ENCODE data around the gene POLR2J2.
"Not testable (repeated sequence)": the region's sequence is repeated elsewhere in the genome, so short reads cannot be mapped to it uniquely, and the experiment has no call there.

Gene POLR2J2

DNA sequence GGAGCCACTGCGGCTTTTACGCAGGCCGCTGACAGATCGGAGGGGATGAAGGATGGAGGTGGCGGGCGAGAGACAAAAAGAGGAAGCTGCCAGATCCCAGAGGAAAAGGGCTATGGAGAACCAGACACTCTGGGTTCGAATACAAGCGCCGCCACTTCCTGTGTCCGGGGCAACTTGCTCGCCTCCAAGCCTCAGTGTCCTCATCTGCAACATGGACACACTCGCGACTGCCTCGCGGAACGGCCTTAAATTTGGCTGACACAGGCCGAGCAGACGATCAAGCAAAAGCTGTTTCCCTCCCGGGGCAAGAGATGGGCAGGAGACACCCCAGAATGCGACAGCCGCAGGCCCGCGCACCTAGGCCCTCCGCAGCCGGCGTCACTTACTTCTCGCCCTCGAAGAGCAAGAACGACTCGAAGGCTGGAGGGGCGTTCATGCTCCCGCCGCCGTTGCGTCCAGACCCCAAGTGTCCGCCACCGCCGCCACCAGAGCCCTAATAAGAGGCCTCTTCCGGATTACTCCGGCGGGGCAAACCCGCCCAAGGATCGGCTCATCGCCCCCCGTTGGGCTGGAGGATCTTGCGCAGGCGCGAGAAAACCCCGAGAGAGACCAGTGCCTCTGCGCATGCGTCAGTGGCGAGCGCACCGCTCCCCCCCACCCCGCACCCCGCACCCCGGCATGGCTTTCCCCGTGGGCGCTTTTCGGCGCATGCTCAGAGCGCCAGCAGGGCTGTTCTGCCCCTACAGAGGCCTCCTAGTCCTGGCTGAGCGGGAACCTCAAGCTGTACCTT is at the start of gene POLR2J2:
POLR2J2 (minus strand) TSS at position 498 of the 790 bp plus-strand sequence; CDS start at position 436, 62 bp downstream.
- DNase-seq: not testable (repeated sequence)

DNA sequence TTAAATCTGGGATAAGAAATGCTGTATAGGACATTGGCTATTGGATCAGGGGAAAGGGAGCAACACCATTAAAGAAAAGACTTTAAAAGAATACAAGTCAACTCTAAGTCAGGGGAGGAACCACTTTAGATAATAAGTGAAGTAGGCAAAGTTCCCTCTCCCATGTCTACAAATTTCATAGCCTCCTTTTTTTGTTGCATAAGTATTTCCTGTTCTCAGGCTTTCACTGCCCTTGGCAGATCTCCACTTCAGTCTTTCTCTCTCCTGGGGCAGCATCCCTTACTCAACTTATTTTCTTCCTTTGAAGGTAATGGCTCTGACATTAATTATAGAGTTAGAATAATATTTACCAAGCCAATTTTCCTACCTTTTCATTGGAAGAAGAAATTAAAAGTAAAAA is 47.0 kb upstream of the POLR2J2 start:
- not testable (repeated sequence) for DNase-seq

DNA sequence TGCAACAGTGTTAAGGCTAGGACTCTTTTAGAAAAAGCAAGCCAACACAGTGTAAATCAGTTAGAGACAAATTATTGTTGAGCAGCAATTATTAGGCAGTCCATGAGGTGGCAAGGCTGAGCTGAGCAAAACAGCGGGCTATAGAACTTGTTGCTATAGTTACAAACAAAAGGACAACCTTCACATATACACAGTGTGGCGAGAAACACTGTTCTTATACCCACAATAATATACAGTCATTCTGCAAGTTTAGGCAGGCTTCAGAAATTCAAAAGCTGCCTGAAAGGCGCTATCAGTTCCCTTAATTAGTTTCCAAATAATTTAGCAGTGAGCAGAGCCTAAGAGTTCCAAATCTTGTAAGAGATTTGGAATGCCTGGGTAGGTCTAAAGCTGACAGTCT is 44.3 kb upstream of the POLR2J2 start:
- DNase-seq: not testable (repeated sequence)

DNA sequence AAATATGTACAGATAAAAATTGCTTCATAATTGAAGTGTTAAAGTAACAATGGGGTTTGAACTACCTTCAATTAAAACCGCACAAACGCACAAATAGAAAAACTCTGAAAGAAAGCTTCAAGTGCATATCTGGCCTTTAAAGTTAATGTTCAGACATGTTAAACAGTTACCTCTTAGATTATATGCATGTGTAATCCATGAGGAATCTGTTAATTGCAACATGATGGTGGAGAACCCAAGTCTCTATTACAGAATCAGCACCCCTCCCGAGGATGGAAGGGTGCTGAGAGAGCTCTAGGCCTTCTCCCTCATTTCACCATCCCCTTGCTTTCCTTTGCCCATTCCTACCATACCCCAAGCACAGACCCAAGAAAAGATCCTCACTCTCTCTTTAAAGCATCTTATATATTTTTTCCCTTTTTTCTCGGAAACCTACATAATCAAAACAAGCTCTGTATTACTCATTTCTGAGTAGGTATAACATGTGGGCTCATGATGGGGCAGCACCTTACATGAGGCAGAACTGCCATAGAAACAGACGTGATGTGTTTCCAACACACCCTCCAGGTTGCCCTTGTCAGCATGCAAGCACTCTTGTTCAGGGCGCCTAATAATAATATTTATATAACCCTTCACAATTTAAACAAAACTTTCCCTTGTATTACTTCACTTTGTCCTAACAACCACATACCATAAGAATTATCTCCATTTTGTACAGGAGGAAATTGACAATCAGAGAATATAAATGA is 43.5 kb upstream of the POLR2J2 start:
- DNase-seq: not testable (repeated sequence)

DNA sequence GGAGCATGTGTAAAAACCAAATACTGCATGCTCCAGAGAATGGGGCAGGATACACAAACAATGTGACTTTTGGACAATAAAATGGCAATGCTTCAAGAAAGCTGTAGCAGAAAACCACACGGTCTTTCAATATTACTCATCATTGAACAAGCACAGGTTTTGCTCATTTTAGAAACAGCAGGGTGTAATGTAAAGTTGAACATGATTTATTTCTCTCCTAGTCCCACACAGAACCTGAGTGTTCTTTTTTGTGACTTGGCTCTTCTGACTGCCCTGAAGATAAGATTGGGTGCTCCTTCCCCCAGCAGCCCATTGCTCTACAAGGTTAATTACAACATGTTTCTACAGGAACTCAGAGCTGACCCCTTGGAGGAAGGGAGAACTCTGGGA is 42.2 kb upstream of the POLR2J2 start:
- DNase-seq: not testable (repeated sequence)

DNA sequence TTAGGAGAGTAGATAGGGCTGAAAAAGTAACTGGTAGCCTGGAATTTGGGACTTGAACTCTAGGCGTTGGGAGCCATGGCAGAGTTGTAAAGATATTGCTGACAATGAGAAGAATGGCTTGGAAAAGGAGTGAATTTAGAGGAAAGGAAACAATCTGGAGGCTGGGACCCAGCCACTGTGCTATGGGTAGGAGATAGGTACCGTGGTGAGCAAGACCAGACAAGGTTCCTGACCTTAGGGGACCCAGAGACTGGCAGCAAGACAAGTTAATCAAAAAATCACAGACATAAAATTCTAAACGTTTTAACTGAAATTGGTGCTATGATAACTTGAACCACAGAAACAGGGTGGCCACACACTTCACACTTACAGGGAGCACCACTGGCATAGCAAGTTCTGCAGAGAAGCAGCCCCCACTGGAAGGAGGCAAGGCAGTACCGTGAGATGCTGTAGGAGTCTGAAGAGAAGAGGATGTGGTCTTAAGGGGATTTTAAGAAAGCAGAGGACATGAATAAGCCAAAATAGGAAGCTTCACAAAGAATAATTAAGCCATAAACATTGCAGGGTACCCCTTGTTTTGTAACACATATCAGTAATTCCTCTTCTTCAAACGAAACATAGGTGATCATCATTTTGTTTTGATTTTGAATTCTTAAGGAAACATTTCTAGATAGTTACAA is 41.7 kb upstream of the POLR2J2 start:
- not testable (repeated sequence) for DNase-seq

DNA sequence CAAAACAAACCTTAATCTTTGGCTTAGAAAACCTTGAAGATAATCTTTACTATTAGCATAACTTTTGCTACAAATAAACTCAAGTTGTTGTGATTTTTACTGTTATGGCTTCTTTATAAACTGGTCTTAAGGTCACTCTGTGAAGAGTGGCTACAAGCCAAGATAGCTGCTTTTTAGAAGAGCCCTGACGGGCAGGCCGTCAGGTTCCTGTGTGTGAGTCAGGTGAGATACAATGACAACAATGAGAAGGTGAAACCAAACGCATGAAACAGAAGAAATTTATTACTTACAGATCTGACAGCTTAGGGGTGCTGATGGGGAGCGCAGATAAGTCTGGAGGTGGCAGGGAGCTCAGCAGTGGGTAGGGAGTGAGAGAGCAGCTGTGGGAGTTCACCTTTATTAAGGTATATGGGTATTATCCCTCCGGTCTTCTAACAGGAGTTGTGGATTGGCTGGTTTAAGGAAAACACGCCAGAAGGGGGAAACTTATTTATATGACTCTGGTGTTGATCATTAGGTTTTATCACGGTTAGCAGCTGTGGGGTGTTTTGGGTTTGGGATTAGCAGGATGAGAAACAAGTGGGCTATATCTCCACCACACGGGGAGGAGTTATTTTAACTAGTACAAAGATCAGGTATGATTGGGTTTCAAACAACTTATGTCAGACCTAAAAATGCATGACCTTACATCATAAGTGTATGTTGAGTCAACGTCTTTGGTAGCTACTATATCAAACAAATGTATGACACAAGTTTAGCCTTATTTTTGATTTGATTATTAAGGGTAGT is 27.7 kb upstream of the POLR2J2 start:
- not testable (repeated sequence) for DNase-seq

DNA sequence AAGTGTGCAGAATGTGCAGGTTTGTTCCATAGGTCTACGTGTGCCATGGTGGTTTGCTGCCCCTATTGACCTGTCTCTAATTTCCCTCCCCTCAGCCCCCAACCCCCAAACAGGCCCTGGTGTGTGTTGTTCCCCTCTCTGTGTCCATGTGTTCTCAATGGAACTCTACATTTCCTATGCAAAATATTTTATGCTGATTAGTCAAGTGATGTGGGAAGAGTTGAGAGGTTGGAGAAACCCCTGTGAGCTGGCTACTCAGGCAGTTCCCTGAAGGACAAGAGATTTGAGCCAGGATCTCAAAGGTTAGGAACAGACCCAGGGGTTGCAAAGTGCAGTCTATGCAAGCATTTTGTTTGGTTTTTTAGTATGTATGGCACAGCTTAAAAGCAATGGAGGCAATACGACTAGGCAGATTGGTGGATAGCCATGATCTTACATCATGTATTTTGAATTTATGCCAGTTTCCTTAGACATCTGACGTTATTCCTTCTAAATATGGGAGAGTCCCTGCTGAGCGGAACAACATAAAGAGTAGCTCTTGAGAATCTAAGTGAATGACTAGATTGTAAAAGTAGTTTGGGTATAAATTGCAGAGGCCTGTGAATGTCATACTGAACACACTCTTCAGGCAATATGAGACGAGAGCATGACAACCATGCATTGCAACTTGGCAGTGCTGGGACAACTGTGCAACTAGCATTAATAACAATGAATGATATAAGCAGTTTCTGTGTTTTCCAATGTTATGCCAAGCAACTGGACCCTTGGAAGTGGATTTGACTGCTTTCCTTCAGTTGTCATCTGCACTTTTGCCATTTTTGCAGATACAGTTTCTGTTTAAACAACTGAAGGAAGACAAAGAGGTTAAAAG is 26.4 kb upstream of the POLR2J2 start:
- not testable (repeated sequence) for DNase-seq

DNA sequence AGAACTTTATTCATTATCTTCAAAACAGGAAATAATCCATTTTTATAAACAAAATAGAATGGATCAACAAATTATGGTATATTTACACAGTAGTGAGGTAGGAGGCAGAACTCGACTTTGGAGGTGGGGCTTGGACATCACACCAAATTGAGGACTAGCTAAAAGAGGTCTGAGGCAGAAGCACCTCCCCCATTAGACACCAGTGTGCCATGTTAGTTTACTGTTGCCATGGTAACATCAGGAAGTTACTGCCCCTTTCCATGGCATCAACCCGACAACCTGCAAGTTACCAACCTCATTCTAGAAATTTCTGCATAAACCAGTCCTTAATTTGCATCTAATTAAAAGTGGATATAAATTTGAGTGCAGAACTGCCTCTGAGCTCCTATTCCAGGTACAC is 24.5 kb upstream of the POLR2J2 start:
- DNase-seq: not testable (repeated sequence)

DNA sequence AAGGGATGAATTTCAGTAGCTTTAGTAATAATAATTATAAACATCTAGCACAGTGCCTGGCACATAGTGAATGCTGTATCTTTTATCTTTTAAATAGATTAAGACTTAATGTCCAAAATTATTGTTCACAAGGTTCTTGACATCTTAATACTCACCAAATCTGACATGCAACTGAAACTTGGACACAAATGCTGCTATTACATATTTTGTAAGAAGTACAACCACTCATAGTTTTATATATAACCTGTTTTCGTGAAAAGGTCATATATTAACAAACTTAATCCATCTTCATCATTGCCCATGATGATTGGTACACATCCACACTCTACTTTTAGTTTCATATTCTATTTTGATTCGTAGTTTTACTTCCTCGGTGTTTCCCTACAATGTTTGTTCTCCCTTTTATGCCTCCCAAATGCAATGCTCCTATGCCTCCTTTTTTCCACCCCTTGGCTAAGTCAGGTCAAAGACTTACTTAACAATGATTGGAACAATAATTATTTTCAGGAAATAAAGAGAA is 23.6 kb upstream of the POLR2J2 start:
- DNase-seq: not testable (repeated sequence)

DNA sequence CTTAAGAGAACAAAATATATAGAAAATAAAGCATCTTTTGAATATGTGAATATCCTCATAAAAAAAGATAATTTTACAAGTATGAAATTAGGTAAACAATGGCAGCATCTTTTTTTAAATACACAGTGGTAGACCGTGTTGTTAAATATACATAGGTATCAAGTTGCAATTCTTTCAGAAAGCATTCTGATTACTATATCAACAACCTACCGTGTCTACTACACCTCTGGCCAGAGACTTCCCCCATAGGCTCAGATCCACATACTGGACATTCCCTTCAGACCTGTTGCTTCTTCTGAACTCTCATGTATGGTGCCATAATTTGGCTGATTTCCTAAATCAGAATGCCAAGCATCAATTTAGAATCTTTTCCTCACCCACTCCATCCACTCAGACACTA is 22.5 kb upstream of the POLR2J2 start:
- DNase-seq: not testable (repeated sequence)

DNA sequence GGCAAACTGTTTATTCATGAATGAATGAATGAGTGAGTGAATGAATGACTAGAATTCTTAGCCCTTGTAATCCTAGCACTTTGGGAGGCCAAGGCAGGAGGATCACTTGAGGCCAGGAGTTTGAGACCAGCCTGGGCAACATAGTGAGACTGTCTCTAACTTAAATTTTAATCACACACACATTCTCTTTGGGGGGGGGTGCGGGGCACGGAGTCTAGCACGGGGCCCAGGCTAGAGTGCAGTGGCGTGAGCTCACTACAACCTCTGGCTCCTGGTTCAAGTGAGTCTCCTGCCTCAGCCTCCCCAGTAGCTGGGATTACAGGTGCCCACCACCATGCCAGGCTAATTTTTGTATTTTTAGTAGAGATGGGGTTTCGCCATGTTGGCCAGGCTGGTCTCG is 19.1 kb upstream of the POLR2J2 start:
- DNase-seq: peak in 1 of 2 experiments; percentile 3

DNA sequence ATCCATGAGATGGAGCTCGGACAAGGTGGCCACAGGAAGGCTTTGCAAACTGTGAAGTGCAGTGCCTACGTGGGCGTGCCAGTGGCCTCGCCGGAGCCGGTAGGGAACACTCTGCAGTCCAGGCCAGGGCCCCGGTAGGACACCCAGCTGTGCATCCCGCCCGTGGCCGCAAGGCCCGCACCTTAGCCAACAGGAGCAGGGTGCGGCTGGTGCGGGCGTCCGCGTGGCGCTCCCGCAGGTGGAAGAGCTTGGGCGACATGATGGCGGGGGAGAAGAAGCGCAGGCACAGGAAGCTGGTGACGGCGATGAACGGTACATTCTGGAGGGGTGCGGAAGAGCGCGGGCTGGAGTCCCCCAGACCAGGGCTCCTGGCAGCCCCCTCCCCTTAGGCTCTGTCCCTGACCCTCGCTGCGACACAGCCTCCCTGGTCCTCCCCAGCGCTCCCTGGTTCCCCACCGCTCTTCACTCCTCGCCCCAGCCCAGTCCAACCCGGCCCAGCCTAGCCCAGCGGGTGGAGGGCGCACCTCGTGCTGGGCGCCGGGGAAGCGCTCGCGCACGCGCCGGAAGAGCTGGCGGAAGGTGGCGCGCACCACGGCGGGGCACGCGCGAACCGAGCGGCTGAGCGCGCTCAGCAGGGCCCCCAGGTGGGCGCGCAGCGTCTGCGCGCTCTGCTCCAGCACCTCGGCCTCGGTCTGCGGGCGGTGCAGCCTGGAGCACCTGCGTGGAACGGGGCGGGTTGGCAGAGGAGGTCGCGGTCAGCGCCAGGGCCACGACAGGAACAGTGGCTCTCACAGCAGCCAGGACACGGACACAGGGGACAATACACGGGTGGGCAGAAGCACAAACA is 18.2 kb upstream of the POLR2J2 start:
- peak; percentile 2 to 11 for DNase-seq

DNA sequence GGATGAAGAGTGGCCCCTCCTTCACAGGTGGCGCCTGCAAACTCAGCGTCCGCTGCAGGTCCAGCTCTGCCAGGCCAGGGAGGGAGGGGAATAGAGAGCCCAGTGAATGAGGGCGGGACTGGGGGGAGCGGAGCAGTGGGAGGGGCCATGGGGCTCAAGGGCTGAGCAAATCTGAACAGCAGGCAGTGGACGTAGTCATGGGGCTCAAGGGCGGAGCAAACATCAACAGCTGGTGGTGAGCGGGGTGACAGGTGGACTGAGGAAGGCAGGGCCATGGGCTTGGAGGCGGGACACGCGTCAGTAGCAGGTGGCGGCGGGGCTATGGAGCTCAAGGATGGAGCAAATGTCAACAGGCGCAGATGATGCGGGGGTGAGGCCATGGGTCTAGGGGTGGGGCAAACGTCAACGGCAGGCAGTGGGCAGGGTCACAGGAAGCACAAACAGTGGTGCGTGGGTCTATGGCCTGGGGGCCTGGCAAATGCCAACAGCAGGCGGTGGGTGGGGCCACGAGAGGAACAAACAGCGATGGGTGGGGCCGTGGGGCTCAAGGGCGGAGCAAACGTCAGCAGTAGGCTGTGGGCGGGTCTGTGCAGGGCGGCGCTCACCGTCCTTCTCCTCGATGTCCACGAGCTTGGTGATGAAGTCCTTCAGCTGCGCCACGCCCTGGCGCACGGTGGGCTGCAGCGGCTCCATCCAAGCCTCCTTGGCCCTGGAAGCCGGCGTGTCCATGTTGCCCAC is 17.0 kb upstream of the POLR2J2 start:
- DNase-seq: not testable (repeated sequence)

DNA sequence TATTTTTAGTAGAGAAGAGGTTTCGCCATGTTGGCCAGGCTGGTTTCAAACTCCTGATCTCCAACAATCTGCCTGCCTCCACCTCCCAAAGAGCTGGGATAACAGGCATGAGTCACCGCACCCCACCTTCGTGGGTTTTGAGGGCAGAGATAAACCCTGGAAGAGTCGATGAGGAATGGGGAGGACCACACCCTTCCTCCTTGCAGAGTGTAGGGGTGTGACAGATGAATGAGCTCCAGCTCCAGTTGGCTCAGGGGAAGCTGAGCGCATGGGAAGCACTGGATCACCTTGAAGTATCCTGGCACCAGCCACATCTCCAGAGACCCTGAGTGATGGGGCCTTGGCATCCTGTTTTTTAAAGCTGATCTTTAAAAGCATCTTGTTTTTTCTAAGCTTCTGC is 11.1 kb upstream of the POLR2J2 start:
- not testable (repeated sequence) for DNase-seq

DNA sequence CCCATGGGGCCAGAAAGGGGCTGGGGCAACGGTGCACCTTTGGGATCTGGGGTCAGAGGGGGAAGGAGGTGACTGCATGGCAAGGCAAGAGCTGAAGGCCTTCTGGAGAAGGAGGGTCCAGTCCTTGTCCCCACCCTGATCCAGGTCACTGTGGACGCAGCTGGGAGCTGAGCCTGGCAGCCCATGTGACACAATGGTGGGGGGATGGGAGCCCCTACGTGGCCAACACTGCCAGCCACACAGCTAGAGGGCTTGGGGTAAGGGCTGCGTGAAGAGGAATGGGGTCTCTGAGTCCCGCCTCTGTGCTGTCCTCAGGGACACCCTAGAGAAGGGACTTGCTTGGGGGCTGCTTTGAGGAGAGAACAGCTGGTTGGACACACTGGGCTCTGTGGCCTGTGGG is 9.3 kb upstream of the POLR2J2 start:
- DNase-seq: not testable (repeated sequence)

DNA sequence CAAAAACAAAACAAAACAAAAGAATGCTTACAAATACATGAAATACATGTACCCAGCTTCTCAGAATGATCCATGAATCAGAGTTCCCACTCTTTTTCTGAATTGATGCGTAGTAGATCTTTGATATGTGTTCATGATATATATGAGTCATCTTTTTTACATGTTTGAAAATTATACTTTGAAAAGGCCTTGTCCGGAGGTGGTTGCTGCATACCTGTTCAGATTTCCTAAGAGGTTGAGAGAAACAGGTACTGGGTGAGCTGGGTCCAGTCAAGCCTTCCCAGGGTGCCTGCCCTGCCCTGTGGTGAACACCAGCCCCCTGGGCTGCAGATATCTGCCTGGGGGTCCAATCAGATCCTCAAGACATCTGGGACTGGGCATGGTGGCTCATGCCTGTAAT is 4.1 kb upstream of the POLR2J2 start:
- peak in 1 of 2 experiments; percentile 3 for DNase-seq

DNA sequence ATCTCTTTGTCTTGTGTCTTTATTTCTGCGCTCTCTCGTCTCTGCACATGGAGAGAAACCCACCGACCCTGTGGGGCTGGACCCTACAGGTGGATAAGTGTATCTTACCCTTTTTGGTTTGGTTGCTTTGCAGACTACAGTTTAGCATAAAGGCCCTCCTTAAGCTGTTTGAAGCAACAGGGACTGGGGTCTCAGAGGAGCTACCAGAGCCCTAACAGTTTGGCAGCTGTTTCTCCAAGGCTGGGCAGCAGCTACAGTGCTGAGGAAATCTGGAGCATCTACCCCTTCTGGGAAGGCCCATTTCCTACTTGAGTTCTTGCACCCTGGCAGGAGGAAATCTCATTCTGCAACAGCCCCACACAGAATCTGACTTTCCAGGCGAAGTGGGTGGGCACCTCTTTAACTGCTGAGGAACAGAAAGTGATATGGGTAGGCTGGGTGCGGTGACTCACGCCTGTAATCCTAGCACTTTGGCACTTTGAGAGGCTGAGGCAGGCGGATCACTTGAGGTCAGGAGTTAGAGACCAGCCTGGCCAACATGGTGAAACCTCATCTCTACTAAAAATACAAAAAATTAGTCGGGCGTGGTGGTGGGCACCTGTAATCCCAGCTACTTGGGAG is 2.1 kb upstream of the POLR2J2 start:
- DNase-seq: not testable (repeated sequence)

DNA sequence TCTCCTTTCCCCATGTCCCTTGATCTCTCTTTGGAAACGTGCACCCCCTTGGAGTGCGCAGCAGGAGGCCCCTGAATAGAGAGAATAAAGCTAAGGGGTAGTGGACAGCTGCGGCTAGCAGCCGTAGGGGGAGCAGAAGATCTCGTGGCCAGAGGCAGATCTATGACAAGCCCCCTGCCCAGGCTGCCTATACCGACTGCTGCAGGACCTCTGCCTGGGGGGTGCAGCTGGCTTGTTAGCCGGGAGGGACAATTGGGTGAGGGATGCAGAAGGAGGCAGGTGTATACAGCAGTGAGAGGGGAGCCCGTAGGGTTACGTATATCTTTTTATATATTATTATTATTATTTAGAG is 469 bp upstream of the POLR2J2 start:
- not testable (repeated sequence) for DNase-seq
